ENCODE measurements around the gene ZIC4.

The ZIC4 gene

DNA sequence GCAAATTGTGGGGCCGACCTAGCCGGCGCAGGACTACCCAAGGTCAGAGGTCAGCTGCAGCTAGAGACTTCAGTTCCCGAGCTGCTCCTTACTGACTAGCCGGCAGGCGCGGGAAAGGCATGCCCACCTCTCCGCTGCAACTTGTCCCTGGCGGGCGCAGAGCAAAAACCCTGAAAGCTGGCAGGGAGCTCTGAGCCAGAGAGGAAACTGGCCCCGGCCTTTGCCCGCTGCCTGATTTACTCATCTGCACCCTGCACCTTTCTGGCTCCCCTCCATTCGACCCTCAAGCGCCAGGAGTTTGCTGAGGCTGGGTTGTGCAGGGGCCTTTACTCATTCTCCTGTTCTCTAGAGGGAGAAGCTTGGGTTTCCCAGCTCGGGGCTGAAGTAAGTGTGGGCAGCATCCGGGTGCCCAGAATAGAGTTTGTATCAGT is 1.5 kb downstream of the ZIC4 start:
- DNase-seq (ENCODE audit: low read depth): no peak

DNA sequence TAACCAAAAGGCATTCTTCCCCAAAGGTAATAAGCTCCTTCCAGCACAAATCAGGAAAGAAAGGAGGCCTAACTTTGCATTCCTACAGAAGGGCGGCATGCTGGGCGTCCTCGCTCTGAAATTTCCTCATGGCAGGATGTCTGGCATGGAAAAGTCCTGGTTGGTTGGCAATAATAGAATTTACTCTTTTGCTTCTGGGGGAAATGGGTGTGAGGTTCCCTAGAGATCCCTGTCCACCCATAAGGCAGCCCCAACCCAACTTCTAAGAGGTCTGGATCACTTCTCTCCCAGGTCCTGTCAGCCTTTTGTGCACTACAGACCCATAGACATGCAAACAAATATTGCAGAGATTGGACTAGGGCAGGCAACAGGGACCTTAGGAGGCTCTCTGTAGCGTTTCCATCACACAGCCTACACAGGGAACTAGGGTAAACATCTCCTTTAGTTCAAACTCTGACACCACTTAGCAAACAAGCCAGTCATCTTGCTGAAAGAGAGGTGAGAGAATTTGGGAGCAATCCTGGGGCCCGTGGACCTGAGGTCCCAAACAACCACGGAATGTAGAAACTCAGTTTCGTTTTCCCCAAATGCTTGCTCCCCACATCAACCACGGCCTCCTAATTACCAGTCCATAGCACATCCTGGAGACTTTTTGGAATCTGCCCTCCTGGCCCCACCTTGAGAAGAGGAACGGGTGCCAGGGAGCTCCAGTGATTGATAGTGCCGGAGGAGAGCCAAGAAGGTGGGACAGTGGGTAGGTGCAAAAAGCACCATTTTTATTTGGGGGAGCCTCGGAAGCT is 2.1 kb downstream of the ZIC4 start:
- DNase-seq (ENCODE audit: low read depth): no peak

DNA sequence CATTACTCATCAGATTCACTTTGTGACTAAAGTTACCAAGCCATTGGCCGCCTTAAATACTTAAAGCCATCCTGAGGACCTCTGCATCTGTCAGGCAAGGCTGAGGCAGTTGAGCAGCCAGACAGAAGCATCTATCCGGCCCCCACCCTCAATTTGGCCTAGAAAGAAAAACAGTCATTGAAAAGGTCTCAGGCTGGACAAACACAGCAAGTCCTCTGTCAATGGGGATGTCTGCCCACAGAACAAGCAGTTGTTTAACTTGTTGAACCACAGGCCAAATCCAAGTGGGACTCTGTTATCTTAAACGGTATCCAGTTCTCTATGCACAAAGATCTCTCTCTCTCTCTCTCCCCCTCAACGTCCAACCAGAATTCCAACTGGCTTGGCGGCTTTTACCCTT is 2.8 kb downstream of the ZIC4 start:
- no peak for DNase-seq (ENCODE audit: low read depth)

DNA sequence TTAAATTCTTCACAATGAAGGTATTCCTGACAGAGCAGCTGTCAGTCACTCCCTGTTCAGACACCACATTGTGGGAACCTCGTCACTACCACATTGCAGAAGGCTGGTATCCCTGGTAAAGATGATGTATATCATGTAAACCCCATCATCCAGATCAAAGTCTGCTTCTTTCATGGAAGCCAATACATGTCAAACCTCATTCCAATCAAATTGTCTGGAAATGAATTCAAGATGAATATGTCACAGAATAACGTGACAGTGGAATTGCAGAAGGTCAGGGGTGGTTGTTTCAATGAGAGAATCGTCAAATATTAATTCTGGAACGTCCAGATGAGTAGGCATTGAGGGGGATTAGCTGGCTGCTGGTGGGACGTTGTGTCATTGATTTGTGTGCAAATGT is 4.2 kb downstream of the ZIC4 start:
- no peak for DNase-seq (ENCODE audit: low read depth)

DNA sequence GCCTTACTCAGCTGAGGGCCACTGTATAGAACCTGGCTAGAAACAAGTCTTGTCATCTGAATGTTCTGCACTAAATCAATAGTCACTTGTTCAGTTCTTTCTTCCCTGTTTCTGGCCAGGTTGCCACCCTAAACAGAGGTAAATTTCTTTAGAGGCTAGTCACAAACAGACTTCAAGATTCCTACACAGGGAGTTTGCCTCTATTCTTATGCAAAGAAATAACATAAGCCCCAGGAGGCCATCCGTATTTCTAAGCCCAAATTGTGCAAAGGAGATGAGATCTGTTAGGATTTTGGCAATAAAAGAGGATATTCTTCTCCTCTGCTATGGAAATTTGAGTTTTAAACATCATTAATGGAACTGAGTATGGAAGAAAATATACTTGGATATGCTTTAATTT is 4.9 kb downstream of the ZIC4 start:
- DNase-seq (ENCODE audit: low read depth): no peak

DNA sequence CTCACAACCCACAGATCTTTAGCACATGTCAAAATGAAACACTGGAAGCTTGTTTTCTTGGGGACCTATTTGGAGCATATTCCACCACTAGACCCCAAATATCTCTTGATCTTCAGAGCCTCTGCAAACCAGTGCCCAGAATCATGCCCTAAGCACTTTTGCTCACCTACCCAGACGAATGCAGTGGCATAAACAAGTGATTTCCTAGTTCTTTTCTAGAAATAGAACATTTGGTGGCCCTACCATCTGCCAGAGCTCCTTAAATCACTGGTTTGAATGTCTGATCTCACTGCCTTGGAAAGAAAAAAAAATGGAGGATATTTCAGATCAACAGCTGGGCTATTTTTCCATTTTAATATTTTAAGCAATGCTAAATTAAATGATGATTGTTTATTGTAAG is 5.3 kb downstream of the ZIC4 start:
- no peak for DNase-seq (ENCODE audit: low read depth)

DNA sequence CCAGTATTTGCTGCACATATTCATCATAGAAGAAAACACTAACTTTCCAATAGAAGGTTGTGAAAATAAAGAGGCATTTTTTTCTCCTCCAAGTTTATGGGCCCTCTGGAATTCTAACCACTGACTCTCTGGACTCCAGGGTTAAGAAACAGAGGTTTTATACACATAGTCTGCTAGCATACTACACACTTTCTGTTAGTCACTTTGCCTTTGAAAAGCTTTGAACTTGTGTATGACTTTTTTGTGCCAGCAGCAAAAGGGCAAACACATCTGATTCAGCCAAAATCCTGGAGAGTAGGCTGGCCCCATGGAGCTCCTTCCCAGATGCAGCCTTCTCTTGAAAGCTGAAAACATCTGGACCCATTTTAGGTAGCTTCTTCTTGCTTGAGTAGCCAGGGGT is 6.2 kb downstream of the ZIC4 start:
- no peak for DNase-seq (ENCODE audit: low read depth)

DNA sequence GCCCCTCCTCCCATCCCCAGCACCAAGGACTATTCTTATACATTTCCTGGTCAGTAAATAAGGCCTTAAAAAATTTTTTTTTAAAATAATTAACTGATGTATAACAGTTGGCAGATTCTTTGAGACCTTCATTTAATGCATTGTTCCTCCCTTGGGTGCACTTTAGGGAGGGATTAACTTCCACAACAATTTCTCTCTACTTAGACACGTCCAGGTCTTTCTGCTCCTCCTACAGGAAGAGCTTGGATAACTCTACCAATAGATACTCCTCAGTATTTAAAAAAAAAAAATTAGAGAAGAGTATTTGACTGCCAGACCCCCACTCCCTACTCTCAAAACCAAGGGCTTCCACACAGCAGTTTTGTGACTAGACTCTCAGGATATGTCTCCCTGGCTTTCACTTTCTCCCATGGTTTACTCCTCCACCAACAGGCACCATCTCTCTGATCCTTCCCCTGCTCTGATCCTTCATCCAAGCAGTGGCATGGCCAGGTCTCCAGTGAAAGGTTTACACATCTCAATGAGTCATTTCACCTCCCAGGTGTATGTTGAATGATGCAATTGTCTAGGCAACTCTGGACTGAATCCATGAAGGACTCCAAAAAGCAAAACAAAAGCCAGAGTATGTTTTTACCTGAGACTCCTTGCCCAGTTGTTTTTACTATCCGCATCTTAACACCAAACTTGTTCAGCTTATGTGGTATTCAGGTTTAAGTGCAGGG is 7.4 kb downstream of the ZIC4 start:
- no peak for DNase-seq (ENCODE audit: low read depth)

DNA sequence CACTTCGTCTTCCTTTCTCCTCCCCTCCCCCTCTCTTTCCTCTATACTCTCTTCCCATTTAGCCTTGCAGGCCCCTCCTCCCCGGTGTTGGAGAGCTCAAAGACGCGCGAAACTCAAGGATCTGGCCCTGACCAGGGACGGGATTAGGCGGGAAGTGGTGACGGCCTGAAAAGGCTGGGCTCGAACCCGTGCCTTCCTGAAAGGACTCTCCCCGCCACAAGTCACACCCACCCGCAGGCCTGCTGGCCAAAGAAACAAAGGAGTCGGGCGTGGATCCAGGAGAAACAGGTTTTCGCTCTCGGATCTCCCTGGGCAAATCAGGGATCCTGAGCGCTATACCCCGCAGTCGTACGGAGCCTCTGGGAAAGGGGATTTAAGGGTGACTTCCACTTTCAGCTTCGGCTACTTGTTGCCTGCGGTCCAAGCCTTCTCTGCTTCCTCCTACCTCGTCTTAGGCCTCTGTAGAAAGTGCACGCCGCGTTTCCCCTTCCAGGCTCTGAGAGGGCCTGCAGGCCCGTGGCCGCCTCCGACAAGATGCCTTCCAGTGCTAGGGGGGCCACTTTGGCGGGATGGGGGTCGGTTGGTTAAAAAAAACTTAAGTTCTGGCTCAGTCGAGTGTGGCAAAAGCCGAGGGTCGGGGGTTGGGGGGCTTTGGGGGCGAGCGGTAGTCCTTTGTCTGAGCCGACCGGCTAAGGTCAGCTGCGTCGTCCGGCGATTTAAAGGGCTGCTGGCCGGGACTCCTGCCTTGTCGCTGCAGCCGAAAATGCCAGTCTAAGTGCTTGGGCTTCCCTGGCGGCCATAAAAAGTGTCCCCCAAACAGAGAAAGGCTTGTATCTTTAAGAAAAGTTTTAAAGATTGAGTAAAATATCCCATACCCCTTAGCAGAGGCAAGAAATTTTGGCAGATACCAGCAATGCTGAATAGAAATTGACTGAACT is 8.2 kb downstream of the ZIC4 start:
- DNase-seq (ENCODE audit: low read depth): no peak

DNA sequence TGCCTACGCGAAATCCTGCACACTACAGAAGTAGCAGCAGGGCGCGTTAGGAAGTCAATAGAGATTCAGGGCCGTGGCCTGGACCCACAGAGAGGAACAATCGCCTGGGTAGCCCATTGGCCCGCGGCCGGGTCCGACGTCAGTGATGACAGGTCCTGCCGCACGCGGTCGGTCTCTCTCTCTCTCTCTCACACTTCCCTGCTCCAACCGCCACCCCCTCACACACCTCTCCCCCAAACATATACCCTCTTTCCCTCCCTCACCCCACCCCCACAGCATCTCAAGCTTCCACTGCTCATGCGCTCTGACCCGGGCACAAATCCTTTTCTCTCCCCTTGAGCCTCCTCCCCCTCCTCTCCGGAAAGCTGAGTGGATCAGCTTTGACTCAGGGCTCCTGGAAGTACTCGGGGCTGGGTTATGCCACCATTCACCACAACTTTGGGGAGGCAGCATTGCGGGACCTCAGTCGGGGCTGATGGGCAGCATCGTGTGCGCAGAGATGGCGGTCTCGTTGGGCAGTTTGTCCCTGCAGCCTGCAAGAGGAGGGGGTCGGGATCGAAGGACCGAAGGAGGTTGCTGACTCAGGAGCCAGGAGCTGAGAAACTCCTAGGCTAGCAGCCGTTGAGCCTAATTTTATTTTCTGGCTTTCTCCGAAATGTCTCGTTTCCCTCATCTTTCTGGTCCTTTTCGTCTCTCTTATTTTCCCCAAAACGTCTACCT is 9.0 kb downstream of the ZIC4 start:
- no peak for DNase-seq (ENCODE audit: low read depth)

DNA sequence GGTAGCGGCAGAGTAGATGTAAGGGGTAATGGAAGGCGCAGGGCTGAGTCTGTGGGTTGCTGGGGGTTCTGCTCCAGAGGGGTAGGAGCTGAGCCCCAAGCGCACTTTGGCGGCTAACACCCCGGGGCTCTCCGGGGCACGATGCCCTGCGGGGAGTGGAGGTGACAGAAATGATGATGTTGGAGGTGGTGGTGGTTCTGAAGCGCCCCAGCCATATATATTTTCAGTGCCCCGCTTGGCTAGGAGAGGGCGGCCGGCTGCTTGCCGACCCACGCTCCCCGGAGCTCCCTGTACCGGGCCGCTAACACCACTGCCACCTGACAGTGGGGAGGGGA is 9.7 kb downstream of the ZIC4 start:
- DNase-seq (ENCODE audit: low read depth): no peak

DNA sequence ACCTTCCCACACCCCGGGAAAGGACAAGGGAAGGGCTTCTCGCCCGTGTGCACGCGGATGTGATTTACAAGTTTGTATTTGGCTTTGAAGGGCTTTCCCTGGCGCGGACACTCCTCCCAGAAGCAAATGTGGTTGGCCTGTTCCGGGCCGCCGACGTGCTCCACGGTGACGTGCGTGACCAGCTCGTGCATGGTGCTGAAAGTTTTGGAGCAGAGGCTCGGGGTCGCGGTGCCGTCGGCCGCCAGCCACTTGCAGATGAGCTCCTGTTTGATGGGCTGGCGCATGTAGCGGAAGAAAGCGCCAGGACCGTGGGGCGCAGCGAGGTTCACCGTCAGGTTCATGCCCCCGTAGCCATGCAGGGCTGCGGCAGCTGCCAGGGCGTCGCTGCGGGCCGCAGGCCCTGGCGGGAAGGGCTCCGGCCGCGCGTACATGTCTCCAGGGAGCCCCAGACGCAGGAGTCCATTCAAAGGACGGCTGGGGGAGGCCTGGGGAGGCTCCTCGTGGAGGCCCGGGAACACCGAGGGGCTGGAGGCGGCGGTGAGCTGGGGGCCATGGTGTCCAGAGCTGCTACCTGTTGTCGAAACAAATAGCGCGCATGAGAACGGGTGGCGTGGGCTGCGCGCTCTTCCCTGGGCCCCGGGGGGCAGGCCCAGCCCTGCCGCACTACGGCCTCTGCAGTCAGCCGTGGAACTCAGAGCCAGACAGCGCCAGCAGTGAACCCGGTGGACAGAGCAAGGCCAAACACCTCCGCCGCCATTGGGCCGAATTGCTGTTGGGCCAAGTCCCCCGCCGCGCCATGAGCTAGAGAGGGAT is 10.2 kb downstream of the ZIC4 start:
- no peak for DNase-seq (ENCODE audit: low read depth)

DNA sequence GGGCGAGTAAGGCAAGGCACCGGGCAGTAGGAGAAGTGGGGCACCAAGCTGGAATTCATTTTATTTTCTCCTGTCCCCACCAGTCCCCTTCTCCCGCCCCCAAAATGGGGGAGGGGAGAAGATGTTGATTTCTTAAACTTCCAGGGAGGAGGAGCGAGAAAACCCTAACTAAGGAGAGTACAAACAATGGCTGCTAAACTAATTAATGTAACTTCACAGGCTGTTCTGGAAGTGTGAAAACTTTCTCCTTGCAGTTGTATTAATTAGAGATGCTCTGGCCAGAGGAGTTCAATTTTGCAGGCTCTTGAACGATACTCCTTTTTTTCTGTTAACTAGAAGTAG is 11.5 kb downstream of the ZIC4 start:
- no peak for DNase-seq (ENCODE audit: low read depth)

DNA sequence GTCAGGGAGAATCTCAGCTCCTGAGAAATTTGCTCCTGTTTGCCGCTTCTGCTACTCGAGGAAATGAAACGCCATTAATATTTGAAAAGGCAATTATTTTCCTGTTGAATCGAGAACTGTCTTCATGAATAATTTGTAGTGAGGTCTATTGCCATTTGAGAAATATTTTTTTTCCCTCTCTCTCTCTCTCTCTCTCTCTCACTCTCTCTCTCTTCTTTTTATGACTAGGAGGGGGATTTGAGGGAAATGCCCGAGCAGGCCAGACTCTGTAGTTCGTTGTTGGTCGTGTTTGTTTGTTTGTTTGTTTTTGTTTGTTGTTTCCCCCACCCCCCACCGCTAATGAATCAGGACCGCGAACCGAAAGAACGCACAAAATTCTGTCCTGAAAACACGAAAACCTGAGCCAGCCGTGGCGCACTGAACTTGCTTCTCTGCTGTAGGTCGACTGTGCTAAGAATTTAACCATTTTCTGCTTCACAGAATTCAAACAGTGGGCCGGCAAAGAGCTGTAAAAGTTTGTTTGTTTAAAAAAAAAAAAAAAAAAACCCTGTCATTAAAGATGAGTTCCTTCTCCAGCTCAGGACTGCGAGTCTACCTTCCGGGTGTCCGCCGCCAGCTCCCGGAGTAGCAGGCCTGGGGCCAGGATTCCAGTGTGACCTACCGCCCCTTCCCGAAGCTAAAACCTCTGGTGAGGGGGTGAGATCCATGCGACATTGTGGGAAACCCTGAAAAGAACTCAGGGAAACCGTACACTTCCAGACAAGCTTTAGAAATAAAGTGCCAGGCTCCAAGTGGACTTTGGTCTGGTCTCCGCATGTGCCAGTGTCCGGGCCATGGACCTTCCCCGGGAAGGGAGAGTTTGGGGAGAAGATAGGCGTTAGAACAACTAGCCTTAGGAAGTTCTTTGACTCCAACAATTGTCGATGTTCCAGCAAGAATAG is 12.1 kb downstream of the ZIC4 start:
- no peak for DNase-seq (ENCODE audit: low read depth)

DNA sequence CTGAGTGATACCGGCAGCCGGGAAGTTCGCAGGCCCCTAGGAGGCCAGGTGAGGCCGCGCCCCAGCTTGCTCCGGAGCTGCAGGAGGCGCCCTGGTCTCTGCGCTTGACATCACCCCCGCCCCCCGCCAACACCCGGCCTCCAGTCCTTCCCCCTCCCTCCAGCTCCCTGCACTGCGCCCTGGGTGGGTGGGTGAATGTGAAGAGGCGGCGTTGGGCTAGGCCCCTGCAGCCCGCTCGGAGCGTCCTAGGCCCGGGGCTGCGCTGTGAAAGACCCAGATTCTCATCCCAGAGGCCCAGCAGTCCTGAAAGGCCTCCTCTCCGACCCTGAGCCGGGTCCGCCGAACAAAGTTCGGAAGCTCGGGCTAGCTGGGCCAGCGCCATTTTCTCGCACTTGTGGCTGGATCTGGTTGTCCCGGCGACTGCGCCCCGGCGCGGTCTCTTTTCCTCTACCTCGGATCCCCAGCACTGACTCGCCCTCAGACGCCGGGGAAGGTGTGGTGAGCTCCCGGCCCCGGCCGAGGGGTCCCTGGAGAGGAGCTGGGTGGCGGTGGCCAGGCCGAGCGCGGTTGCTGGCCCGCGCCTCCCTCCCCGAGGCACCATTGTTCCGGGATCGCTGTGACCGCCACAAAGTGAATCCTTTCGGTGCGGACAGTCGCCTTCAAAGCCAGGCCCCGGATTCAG is 12.9 kb downstream of the ZIC4 start:
- DNase-seq (ENCODE audit: low read depth): no peak

DNA sequence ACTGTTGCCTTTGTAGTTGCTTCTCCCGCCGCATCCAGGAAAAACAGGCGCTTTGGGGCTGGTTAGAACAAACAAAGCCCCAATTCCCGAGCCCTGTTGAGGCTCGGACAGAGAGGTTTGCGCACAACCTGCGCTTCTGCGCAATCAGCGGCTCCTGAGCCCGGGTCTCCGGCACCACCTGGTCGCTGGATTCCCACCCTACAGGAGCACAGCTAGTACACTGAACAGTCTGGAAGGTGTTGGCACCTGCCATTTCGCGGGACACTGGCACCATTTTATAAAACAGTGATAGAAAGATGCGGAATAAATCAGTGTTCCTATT is 13.8 kb downstream of the ZIC4 start:
- DNase-seq (ENCODE audit: low read depth): no peak

DNA sequence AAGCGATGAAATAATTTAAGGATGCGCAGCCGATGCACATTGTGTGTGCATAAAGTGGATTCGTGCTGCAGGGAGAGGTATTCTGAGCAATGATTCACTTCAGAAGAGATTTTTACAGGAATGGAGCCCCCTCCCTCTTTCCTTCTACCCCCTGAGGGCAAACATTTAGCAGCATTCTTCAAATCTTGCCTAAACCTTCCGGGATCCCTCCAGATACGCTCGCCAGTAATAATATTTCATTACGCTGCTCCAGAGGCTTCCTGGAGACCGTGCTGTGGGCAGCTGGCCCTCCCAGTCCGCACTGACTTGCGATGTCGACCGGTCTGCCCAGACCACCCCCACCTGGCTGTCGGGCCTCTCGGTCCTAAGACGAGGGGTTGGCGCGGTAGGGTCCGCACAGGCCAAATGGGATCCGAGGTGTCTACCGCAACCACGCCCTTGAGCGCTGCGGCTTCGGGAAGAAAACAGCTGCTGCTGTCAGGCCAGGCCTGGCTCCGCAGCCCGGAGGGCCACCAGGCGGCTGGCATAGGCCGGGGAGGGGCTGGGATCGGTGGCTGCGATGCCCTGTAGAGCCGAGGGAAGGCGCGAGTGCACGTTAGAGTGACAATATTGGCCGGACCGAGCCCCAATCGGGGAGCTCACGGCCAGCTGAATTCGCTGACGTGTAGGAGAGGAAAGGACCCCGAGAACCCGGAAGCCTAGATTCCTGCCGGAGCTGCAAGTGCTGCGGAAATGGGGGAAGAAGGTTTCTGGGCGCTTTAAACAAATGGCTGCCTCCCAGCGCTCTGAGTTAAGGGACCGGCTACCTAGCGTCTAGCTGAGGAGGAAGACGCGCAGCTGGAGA is 14.3 kb downstream of the ZIC4 start:
- DNase-seq (ENCODE audit: low read depth): no peak

DNA sequence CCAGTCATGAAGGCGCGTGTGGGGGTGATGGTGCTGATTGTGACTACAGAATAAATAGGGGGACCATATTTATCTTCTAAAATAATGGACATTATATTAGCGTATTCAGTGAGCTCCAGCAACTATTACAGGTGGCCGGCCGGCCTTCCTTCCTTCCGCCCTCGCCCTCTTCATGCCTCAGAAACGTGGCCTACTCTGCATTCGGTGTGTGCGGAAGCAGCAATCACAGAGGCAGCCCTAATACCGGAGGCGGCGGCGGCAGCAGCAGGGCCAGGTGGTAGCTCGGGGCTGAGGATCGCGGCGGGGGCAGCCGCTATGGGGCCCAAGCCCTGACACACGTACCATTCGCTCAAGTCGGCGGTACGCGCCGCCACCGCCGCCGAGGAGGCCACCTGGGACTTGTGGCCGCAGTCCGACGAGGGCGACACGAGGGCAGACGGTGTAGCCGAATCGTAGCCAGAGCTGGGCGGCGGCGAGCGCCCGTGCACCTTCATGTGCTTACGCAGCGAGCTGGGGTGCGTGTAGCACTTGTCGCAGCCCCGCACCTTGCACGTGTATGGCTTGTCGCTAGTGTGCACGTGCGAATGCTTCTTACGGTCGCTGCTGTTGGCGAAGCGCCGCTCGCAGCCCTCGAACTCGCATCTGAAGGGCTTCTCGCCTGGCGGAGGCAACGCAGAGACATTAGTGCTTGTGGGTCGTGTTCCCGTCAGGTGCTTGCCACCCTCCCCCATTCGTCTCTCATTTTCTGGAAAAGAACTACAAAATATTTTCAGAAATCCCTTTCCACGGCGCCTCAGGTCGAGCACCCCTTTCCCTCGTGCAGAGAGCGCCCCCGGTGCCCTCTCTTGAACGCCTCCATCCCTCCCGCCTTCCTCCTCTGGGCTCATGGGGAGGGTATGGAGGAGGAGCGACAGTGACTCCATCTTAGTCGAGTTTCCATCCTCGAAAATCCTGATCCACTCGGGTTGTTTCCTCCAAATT is 15.5 kb downstream of the ZIC4 start:
- no peak for DNase-seq (ENCODE audit: low read depth)
